Measurements from ENCODE around the gene TNRC6B. TPM values are rescaled to one million over a fixed set of nuclear protein-coding genes. Genes with fewer than 3 reads are reported as not detected.
A peak's percentile ranks its signal among the peaks of the same experiment; 100 is the strongest.

Gene TNRC6B
- total RNA-seq, 1 experiment from 2014 or later: 58.1 TPM

DNA sequence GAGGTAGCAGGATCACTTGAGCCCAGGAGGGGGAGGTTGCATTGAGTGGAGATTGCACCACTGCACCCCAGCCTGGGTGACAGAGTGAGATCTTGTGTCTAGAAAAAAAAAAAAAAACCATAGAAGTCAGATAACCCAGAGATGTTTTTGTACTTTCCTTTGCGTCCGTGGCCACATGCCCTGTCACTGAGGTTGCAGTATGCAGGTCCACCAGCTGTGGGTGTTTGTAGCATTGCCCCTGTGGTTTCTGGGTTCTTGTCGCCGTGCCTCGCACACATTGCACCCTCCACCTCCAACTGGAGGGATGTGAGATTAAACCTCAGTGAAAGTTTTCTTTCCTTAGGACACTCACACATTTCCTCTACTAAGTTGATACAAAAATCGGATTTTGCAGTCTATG lies 70.3 kb downstream of the TNRC6B start:
- Histone ChIP-seq H3K27me3 (ENCODE audit: insufficient read depth, low read length) (no peaks in the 10 kb centered on the region), H2BK120ac (ENCODE audit: low read depth, low read length, poor library complexity, severe bottlenecking) (no peak overlapping the region), H3K79me1 (ENCODE audit: insufficient read depth, low read depth, low read length, poor library complexity, severe bottlenecking) (peaks cover 2% of the 10 kb centered on the region), H3K18ac (ENCODE audit: insufficient read length, low read depth, low read length) (no peak overlapping the region), H4K20me1 (ENCODE audit: control insufficient read depth, insufficient read depth, insufficient read length) (no peaks in the 10 kb centered on the region), H4K8ac (replicated peaks; ENCODE audit: insufficient read length, low read depth, low read length) (no peak overlapping the region), H2BK5ac (ENCODE audit: insufficient read length, low read length) (no peak overlapping the region), H3T11ph (ENCODE audit: low read length) (no peak overlapping the region), H2BK20ac (ENCODE audit: low read depth, low read length, poor library complexity, severe bottlenecking) (no peak overlapping the region), H4K5ac (ENCODE audit: insufficient read length, low read depth, low read length) (no peak overlapping the region), H3K9ac (ENCODE audit: extremely low read depth, insufficient read length, low read length) (no peak overlapping the region), H3K23me2 (ENCODE audit: insufficient read length, low read depth, low read length, poor library complexity, severe bottlenecking) (no peaks in the 10 kb centered on the region), H3K56ac (ENCODE audit: insufficient read length, low read depth, low read length) (no peak overlapping the region), H3K9me3 (ENCODE audit: control insufficient read depth, low read depth, low read length) (no peaks in the 10 kb centered on the region), H3K79me2 (ENCODE audit: insufficient read depth, low read length) (peaks cover 13% of the 10 kb centered on the region; the same call in 1 of the 2 replicates), H2AK5ac (ENCODE audit: insufficient read length, low read length) (no peak overlapping the region), H3K27ac (ENCODE audit: insufficient read length, low read depth, low read length) (no peak overlapping the region), H3K4me1 (ENCODE audit: insufficient read depth, low read length) (peaks cover 4% of the 10 kb centered on the region; the same call in 1 of the 2 replicates), H2BK12ac (ENCODE audit: insufficient read length, low read depth, low read length) (no peak overlapping the region), H4K91ac (ENCODE audit: insufficient read length, low read depth, low read length) (no peak overlapping the region), H3K4ac (ENCODE audit: low read depth, low read length) (no peak overlapping the region), H3K23ac (ENCODE audit: insufficient read length, low read depth, low read length) (no peak overlapping the region), H2BK15ac (ENCODE audit: low read depth, low read length) (no peak overlapping the region), H3K4me2 (ENCODE audit: insufficient read depth, insufficient read length, low read length) (no peak overlapping the region), H3K14ac (ENCODE audit: insufficient read depth, low read length) (no peak overlapping the region), H2AFZ (ENCODE audit: low read length) (no peak overlapping the region)
- no peak for DNase-seq
- Mint-ChIP-seq H3K4me3 (no peak overlapping the region), H3K36me3 (ENCODE audit: insufficient read depth in 1 of 3, low read depth in 3 of 3) (peaks cover 3 to 30% (median 21%) of the 10 kb centered on the region in 3 experiments; a peak in 6 of 7 replicates), H3K9me3 (no peaks in the 10 kb centered on the region), H3K27me3 (ENCODE audit: low read depth) (no peaks in the 10 kb centered on the region), H3K27ac (peak overlapping the region in 2 of 3 experiments; percentile 39 to 72; a peak in 2 of 7 replicates), H3K4me1 (peaks cover 49 to 50% of the 10 kb centered on the region in 2 experiments)
- WGBS (ENCODE audit: extremely low coverage, insufficient read length, low lambda C conversion rate): no CpG with 5 or more reads among the region's 6 CpGs
- TF ChIP-seq, protein P1, sequence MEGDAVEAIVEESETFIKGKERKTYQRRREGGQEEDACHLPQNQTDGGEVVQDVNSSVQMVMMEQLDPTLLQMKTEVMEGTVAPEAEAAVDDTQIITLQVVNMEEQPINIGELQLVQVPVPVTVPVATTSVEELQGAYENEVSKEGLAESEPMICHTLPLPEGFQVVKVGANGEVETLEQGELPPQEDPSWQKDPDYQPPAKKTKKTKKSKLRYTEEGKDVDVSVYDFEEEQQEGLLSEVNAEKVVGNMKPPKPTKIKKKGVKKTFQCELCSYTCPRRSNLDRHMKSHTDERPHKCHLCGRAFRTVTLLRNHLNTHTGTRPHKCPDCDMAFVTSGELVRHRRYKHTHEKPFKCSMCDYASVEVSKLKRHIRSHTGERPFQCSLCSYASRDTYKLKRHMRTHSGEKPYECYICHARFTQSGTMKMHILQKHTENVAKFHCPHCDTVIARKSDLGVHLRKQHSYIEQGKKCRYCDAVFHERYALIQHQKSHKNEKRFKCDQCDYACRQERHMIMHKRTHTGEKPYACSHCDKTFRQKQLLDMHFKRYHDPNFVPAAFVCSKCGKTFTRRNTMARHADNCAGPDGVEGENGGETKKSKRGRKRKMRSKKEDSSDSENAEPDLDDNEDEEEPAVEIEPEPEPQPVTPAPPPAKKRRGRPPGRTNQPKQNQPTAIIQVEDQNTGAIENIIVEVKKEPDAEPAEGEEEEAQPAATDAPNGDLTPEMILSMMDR (conservative IDR thresholded peaks at IDR 0.05): no peak

Measured in H9 (cell line).